ENCODE results near the gene MTUS2.

Gene MTUS2

DNA sequence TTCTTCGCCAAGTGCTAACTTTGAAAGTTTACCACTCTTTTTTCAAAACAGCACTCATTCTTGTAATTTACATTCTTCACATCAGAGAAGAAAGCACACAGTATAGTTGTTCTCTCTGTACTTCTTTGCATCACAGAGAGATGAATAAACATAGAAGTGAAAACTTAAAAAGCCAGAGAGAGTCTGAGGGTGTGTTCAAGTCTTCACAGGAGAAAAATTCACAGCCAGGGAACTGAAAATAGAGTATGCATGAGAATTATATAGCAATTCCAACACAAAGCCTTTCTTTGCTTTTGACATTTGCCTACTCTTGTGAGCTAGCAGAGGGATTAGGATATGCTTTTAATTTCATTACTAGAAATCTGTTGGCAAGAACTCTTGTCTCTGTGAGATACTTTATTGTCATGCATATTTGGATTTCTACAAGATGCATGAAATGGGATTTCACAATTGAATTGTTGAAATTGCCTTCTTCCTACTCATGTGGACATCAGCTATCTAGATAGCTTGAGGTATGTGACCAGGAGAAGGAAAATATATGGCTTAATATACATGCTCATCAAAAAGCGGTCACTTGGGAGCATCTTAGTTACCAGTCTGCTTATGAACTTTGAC, 609.3 kb downstream of the MTUS2 start:
- TF ChIP-seq, protein P1, sequence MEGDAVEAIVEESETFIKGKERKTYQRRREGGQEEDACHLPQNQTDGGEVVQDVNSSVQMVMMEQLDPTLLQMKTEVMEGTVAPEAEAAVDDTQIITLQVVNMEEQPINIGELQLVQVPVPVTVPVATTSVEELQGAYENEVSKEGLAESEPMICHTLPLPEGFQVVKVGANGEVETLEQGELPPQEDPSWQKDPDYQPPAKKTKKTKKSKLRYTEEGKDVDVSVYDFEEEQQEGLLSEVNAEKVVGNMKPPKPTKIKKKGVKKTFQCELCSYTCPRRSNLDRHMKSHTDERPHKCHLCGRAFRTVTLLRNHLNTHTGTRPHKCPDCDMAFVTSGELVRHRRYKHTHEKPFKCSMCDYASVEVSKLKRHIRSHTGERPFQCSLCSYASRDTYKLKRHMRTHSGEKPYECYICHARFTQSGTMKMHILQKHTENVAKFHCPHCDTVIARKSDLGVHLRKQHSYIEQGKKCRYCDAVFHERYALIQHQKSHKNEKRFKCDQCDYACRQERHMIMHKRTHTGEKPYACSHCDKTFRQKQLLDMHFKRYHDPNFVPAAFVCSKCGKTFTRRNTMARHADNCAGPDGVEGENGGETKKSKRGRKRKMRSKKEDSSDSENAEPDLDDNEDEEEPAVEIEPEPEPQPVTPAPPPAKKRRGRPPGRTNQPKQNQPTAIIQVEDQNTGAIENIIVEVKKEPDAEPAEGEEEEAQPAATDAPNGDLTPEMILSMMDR (IDR thresholded peaks at IDR 0.05; ENCODE audit: low read depth, low read length, missing control alignments), result no peak
- H3K4me3 ChIP-seq (replicated peaks; ENCODE audit: low read depth, low read length), result no peak overlapping the region

DNA sequence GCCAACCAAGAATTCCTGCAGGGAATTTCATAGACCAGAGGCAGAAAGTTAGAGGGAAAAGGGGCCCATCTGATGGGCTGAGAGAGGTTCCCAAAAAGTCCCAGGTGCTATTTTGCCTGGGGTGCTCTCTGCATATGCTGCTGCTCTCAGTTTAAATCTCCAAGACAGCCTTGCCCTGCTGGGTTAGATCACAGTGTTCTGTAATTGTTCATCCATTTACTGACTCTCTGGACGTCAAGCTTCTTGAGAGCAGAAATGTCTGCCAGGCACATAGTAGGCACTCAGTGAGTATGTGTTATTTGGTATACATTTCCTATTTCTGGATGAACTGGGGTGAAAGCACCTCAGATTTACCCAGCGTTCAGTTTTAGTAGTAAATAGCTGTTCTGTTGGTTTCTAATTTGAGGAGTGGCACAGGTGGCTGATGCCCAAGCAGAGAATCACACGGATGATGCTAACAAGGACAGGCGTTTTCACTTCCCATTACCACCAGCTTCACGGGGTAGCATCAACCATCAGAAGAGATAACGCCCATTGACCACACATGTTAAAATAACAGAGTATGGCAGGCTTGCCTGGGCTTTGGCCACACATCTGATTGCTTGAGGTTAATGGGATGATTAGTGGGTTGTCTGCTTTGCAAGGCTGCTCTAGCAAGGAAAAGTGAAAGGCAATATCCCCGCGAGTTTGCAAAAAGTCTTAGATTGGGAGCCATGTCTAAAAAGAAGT, 614.2 kb downstream of the MTUS2 start:
- no peak overlapping the region for H3K4me3 ChIP-seq (replicated peaks; ENCODE audit: low read depth, low read length)
- no peak for DNase-seq (ENCODE audit: extremely low read depth, low read depth)
- TF ChIP-seq, protein P1 (IDR thresholded peaks at IDR 0.05; ENCODE audit: low read depth, low read length, missing control alignments), result no peak

More for the DNA sequence above, 609.3 kb downstream of the MTUS2 start:
- DNase-seq (ENCODE audit: extremely low read depth, low read depth), result no peak

DNA sequence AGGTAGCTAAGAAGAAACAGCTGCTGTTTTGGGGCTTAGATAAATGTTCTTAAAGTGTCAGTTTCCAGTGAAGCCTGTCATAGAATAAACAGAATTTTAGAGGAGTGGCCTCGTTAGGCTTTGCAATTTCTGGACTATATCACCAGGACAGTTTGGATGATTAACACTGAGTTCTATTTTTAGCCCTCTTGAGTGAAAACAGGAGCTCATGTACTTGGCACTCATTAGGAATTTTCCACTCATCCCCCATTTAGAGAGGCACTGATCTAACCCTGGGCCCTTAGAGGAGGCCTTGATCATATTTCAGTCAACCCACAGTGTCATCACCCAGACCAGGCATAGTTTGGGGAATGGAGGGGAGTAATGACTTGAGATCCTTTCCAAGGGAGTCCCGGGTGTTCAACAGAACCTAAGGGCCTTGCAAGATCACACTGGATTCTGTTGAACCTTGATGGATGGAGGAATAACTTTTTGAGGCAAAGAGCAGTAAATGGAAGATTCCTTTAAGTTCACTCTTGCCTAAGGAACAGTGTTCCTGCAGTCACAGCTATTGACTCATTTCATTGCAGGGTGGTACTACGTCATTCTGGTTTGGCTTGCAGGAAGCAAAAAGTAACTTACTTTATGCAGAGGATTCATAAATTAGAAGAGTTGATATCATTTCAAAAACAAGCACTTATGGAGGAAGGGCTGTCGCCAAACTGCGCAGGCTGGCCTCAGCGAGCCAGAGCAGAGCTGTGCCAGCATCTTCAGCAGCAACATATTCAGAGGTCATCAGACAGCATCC, 615.2 kb downstream of the MTUS2 start:
- TF ChIP-seq, protein P1 (IDR thresholded peaks at IDR 0.05; ENCODE audit: low read depth, low read length, missing control alignments), result no peak
- H3K4me3 ChIP-seq (replicated peaks; ENCODE audit: low read depth, low read length), result no peak overlapping the region
- DNase-seq (ENCODE audit: extremely low read depth, low read depth), result peak; percentile 66

DNA sequence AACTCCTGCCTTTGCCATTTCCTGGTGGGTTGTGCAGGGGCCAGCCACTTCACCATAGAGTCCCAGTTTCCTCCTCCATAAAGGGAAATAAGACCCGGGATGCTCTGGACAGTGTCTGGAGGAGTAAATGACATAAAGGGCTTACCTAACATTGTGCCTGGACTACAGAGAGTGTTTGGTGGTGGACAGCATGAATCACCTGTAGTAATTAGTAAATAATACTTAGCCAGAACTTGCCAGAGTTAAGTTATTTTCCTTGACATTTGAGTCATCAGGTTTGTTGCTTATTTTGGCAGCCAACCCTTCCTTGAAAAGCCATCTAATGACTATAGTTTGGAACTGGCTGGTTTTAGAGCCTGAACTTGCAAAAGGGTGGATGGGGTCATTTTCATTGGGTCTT, 616.2 kb downstream of the MTUS2 start:
- TF ChIP-seq, protein P1 (IDR thresholded peaks at IDR 0.05; ENCODE audit: low read depth, low read length, missing control alignments), result no peak
- DNase-seq (ENCODE audit: extremely low read depth, low read depth), result no peak
- H3K4me3 ChIP-seq (replicated peaks; ENCODE audit: low read depth, low read length), result no peak overlapping the region

DNA sequence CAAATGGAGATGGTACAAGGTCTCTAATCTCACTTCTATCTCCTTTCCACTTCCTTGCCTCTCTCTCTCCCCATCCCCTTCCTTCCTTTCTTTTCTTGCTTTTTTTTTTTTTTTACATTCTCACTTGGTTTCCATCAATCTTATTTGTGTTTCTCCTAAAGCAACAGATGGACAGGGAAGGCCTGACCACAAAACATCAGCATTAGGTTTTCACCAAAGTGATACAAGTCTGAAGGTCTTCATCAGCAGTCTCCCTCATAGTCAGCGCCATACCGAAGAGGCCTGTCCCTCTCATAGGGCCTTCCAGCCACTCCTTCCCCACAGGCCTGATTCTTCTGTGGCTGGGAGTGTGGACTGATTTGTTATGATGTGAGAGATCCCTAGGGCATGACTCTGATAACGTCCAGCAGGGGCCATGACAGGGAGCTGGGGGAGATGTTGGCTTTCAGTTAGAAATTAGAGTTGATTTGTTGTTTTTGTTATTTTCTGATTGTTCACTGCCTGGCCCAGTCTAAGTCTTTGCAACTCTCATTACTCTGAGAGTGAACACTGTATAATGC, 616.7 kb downstream of the MTUS2 start:
- DNase-seq (ENCODE audit: extremely low read depth, low read depth), result no peak
- TF ChIP-seq, protein P1 (IDR thresholded peaks at IDR 0.05; ENCODE audit: low read depth, low read length, missing control alignments), result no peak
- H3K4me3 ChIP-seq (replicated peaks; ENCODE audit: low read depth, low read length), result no peak overlapping the region

DNA sequence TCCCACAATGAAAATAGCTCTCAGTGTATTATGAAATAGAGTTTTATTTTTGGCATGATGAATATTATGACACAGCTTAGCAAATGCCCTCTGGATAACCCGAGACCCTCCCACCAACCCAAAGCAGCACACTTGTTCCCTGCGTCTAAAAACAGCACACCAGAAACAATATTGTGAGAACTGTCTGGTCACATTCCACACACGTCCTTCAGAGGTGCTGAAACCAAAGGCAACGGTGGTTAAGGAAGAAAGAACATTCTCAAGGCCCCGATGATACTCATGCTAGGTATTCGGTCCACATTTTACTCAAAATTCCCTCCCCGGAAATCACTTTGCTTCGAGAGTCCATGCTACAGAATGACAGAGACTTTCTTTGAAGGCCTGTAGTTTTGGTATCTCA, 618.6 kb downstream of the MTUS2 start:
- no peak for DNase-seq (ENCODE audit: extremely low read depth, low read depth)
- TF ChIP-seq, protein P1 (IDR thresholded peaks at IDR 0.05; ENCODE audit: low read depth, low read length, missing control alignments), result no peak
- H3K4me3 ChIP-seq (replicated peaks; ENCODE audit: low read depth, low read length), result no peak overlapping the region

All from HFF-Myc (cell line).